ENCODE measurements around the gene UCHL5.
A peak's percentile ranks its signal among the peaks of the same experiment; 100 is the strongest.

Gene UCHL5

GRCh38 chr1:193019442-193020026 is 39.6 kb downstream of the UCHL5 start:
- no peak overlapping the region for H2BK12ac ChIP-seq (ENCODE audit: low read length)
- H3K36me3 ChIP-seq (ENCODE audit: control insufficient read depth in 1 of 2, insufficient read depth in 2 of 2, low read length in 2 of 2), result no peaks in the 10 kb centered on the region
- H3K4me1 ChIP-seq (ENCODE audit: control insufficient read depth in 1 of 2, insufficient read depth in 2 of 2, low read length in 2 of 2), result no peaks in the 10 kb centered on the region
- H3K4me3 ChIP-seq (ENCODE audit: low read depth, low read length), result no peak overlapping the region
- H4K12ac ChIP-seq (ENCODE audit: low read depth, low read length), result no peak overlapping the region
- no peak overlapping the region for H3K4ac ChIP-seq (ENCODE audit: low read depth, low read length)
- H3K27ac ChIP-seq (ENCODE audit: low read depth, low read length), result no peak overlapping the region
- H4K8ac ChIP-seq (ENCODE audit: low read depth, low read length), result no peak overlapping the region
- H3K79me2 ChIP-seq (ENCODE audit: control insufficient read depth, insufficient read depth, low read length, poor library complexity), result no peaks in the 10 kb centered on the region
- H3K27me3 ChIP-seq (ENCODE audit: insufficient read depth, low read length), result no peaks in the 10 kb centered on the region
- H2BK120ac ChIP-seq (ENCODE audit: insufficient read depth, low read length, poor library complexity), result no peak overlapping the region
- no peak overlapping the region for H3K9ac ChIP-seq (ENCODE audit: low read length)
- H3K4me2 ChIP-seq (ENCODE audit: low read length), result no peak overlapping the region
- H2BK5ac ChIP-seq (ENCODE audit: low read depth, low read length, poor library complexity), result no peak overlapping the region
- no peaks in the 10 kb centered on the region for H3K79me1 ChIP-seq (ENCODE audit: low read length)
- H3K14ac ChIP-seq (ENCODE audit: low read length), result no peak overlapping the region
- peak; percentile 3 to 85 for DNase-seq
- no peak overlapping the region for H2AK5ac ChIP-seq (ENCODE audit: low read length)
- no peak overlapping the region for H3K18ac ChIP-seq (ENCODE audit: low read length)
- H3K9me3 ChIP-seq (ENCODE audit: insufficient read depth, low read depth, low read length), result no peaks in the 10 kb centered on the region
- H2AFZ ChIP-seq (ENCODE audit: insufficient read depth, low read length, poor library complexity), result no peak overlapping the region
- no peak overlapping the region for H4K91ac ChIP-seq (ENCODE audit: low read depth, low read length)
- no peak overlapping the region for H3K23ac ChIP-seq (ENCODE audit: low read length)

- no peak overlapping the region for H2BK5ac ChIP-seq (ENCODE audit: low read depth, low read length, poor library complexity)
- no peak overlapping the region for H3K9ac ChIP-seq (ENCODE audit: low read length)
- DNase-seq, result no peak
- H3K23ac ChIP-seq (ENCODE audit: low read length), result no peak overlapping the region
- H3K4me2 ChIP-seq (ENCODE audit: low read length), result no peak overlapping the region
- H4K12ac ChIP-seq (ENCODE audit: low read depth, low read length), result no peak overlapping the region
- no peak overlapping the region for H3K18ac ChIP-seq (ENCODE audit: low read length)
- H4K8ac ChIP-seq (ENCODE audit: low read depth, low read length), result no peak overlapping the region
- no peak overlapping the region for H3K27ac ChIP-seq (ENCODE audit: low read depth, low read length)
- H3K4me1 ChIP-seq (ENCODE audit: control insufficient read depth in 1 of 2, insufficient read depth in 2 of 2, low read length in 2 of 2), result no peaks in the 10 kb centered on the region
- no peak overlapping the region for H3K14ac ChIP-seq (ENCODE audit: low read length)
- no peak overlapping the region for H3K4me3 ChIP-seq (ENCODE audit: low read depth, low read length)
- no peak overlapping the region for H4K91ac ChIP-seq (ENCODE audit: low read depth, low read length)
- no peaks in the 10 kb centered on the region for H3K79me2 ChIP-seq (ENCODE audit: control insufficient read depth, insufficient read depth, low read length, poor library complexity)
- no peaks in the 10 kb centered on the region for H3K9me3 ChIP-seq (ENCODE audit: insufficient read depth, low read depth, low read length)
- no peaks in the 10 kb centered on the region for H3K79me1 ChIP-seq (ENCODE audit: low read length)
- no peak overlapping the region for H2BK120ac ChIP-seq (ENCODE audit: insufficient read depth, low read length, poor library complexity)
- H3K36me3 ChIP-seq (ENCODE audit: control insufficient read depth in 1 of 2, insufficient read depth in 2 of 2, low read length in 2 of 2), result no peaks in the 10 kb centered on the region
- no peaks in the 10 kb centered on the region for H3K27me3 ChIP-seq (ENCODE audit: insufficient read depth, low read length)
- no peak overlapping the region for H2BK12ac ChIP-seq (ENCODE audit: low read length)
- no peak overlapping the region for H3K4ac ChIP-seq (ENCODE audit: low read depth, low read length)
- no peak overlapping the region for H2AFZ ChIP-seq (ENCODE audit: insufficient read depth, low read length, poor library complexity)
- H2AK5ac ChIP-seq (ENCODE audit: low read length), result no peak overlapping the region
These were observed 42.4 kb downstream of the UCHL5 start for GRCh38 chr1:193016788-193017187.

- Histone ChIP-seq H3K23ac (ENCODE audit: low read length) (no peak overlapping the region), H4K91ac (ENCODE audit: low read depth, low read length) (no peak overlapping the region), H3K9me3 (ENCODE audit: insufficient read depth, low read depth, low read length) (no peaks in the 10 kb centered on the region), H3K36me3 (ENCODE audit: control insufficient read depth in 1 of 2, insufficient read depth in 2 of 2, low read length in 2 of 2) (no peaks in the 10 kb centered on the region), H3K4me2 (ENCODE audit: low read length) (no peak overlapping the region), H2AK5ac (ENCODE audit: low read length) (no peak overlapping the region), H2BK12ac (ENCODE audit: low read length) (no peak overlapping the region), H3K4me3 (ENCODE audit: low read depth, low read length) (no peak overlapping the region), H3K79me1 (ENCODE audit: low read length) (no peaks in the 10 kb centered on the region), H3K4me1 (ENCODE audit: control insufficient read depth in 1 of 2, insufficient read depth in 2 of 2, low read length in 2 of 2) (no peaks in the 10 kb centered on the region), H2BK120ac (ENCODE audit: insufficient read depth, low read length, poor library complexity) (no peak overlapping the region), H4K12ac (ENCODE audit: low read depth, low read length) (no peak overlapping the region), H3K79me2 (ENCODE audit: control insufficient read depth, insufficient read depth, low read length, poor library complexity) (no peaks in the 10 kb centered on the region), H3K27ac (ENCODE audit: low read depth, low read length) (no peak overlapping the region), H3K4ac (ENCODE audit: low read depth, low read length) (no peak overlapping the region), H2AFZ (ENCODE audit: insufficient read depth, low read length, poor library complexity) (no peak overlapping the region), H3K27me3 (ENCODE audit: insufficient read depth, low read length) (no peaks in the 10 kb centered on the region), H3K9ac (ENCODE audit: low read length) (no peak overlapping the region), H4K8ac (ENCODE audit: low read depth, low read length) (no peak overlapping the region), H3K14ac (ENCODE audit: low read length) (no peak overlapping the region), H3K18ac (ENCODE audit: low read length) (no peak overlapping the region), H2BK5ac (ENCODE audit: low read depth, low read length, poor library complexity) (no peak overlapping the region)
- no peak for DNase-seq
- WGBS (ENCODE audit: extremely low coverage, insufficient coverage, insufficient read length), result no CpG with 5 or more reads among the region's 2 CpGs
These were observed 44.8 kb downstream of the UCHL5 start for GRCh38 chr1:193014400-193014799.

- H3K4me3 ChIP-seq (ENCODE audit: low read depth, low read length), result no peak overlapping the region
- no peak overlapping the region for H3K23ac ChIP-seq (ENCODE audit: low read length)
- WGBS (ENCODE audit: extremely low coverage, insufficient coverage, insufficient read length), result no CpG with 5 or more reads among the region's 7 CpGs
These were observed 45.5 kb downstream of the UCHL5 start for GRCh38 chr1:193013707-193014106.

More at GRCh38 chr1:193013707-193014106, 45.5 kb downstream of the UCHL5 start:
- no peak overlapping the region for H2BK120ac ChIP-seq (ENCODE audit: insufficient read depth, low read length, poor library complexity)
- H2AK5ac ChIP-seq (ENCODE audit: low read length), result no peak overlapping the region
- H3K9me3 ChIP-seq (ENCODE audit: insufficient read depth, low read depth, low read length), result no peaks in the 10 kb centered on the region
- H2BK5ac ChIP-seq (ENCODE audit: low read depth, low read length, poor library complexity), result no peak overlapping the region
- H2BK12ac ChIP-seq (ENCODE audit: low read length), result no peak overlapping the region
- H3K14ac ChIP-seq (ENCODE audit: low read length), result no peak overlapping the region
- H4K12ac ChIP-seq (ENCODE audit: low read depth, low read length), result no peak overlapping the region
- no peaks in the 10 kb centered on the region for H3K79me1 ChIP-seq (ENCODE audit: low read length)
- no peaks in the 10 kb centered on the region for H3K27me3 ChIP-seq (ENCODE audit: insufficient read depth, low read length)
- H3K27ac ChIP-seq (ENCODE audit: low read depth, low read length), result no peak overlapping the region
- H3K18ac ChIP-seq (ENCODE audit: low read length), result no peak overlapping the region
- no peak for DNase-seq
- H4K91ac ChIP-seq (ENCODE audit: low read depth, low read length), result no peak overlapping the region
- H3K4ac ChIP-seq (ENCODE audit: low read depth, low read length), result no peak overlapping the region
- no peak overlapping the region for H3K4me2 ChIP-seq (ENCODE audit: low read length)
- H4K8ac ChIP-seq (ENCODE audit: low read depth, low read length), result no peak overlapping the region
- H3K79me2 ChIP-seq (ENCODE audit: control insufficient read depth, insufficient read depth, low read length, poor library complexity), result no peaks in the 10 kb centered on the region
- H2AFZ ChIP-seq (ENCODE audit: insufficient read depth, low read length, poor library complexity), result no peak overlapping the region
- H3K9ac ChIP-seq (ENCODE audit: low read length), result no peak overlapping the region
- H3K4me1 ChIP-seq (ENCODE audit: control insufficient read depth in 1 of 2, insufficient read depth in 2 of 2, low read length in 2 of 2), result no peaks in the 10 kb centered on the region
- no peaks in the 10 kb centered on the region for H3K36me3 ChIP-seq (ENCODE audit: control insufficient read depth in 1 of 2, insufficient read depth in 2 of 2, low read length in 2 of 2)
